GM18502 (cell line): ENCODE measurements around the gene VGLL3.

Source experiments
- ATAC-seq: cut with Tn5 transposase; IDR thresholded peaks from one replicate; pipeline ENCODE4 v1.9.1; 2021; ENCODE audit warnings: mild to moderate bottlenecking; ENCODE audit not compliant: unreplicated experiment, poor library complexity

VGLL3 gene

DNA sequence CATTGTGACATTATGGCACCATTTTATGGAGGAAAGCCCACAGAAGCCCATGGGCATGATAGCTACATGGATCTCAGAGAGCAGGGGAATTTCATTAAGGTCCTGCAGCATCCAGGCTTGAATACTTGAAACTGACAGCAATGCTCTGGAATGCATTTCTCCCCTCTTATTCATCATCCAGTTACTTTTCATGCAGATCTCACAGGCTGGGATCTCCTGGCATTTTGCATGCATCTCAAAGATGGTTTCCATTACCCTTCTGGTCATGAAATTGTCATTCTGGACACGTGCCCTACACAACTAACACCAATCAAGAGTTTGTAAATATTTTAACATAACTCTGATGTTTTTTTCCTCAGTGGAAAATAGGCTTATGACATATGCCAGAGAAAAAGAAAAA is 32.4 kb downstream of the VGLL3 start:
- no peak for ATAC-seq

DNA sequence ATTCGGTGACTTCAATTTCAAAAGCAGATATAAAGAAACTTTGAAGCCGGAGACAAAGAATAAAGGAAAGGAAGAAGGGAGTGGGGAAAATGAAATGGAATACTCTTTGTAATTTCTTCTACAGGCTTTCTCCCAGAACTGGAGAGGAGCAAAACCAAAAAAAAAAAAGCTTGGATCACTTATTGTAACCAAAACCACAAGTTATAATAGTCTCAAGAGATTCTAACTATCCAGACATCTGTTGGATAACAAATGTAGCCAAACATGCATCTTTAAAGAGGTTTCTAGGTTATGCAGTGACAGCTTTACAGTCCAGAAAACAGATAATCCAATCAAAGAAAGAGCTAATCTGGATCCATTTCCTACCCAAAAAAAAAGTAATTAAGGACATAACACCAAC is 36.2 kb downstream of the VGLL3 start:
- ATAC-seq: no peak

GRCh38 chr3:86954226-86954625 is 36.7 kb downstream of the VGLL3 start:
- ATAC-seq: no peak

DNA sequence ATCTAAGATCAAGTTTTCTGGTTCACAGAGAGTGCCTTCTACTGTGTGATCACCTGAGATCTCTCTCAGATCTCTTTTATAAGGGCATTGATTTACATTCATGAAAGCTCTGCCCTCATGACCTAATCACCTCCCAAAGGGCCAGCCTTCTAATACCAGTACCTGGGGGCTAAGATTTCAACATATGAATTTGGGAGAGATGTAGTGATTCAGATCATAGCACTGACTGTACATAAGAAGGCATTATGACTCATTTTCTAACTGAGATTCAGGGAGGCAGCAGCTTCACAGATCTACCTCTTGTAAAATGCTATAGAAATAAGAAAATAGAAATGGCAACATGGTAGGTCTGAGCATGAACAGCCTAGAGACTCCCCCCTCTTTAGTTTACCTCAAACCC is 39.6 kb downstream of the VGLL3 start:
- ATAC-seq: no peak

DNA sequence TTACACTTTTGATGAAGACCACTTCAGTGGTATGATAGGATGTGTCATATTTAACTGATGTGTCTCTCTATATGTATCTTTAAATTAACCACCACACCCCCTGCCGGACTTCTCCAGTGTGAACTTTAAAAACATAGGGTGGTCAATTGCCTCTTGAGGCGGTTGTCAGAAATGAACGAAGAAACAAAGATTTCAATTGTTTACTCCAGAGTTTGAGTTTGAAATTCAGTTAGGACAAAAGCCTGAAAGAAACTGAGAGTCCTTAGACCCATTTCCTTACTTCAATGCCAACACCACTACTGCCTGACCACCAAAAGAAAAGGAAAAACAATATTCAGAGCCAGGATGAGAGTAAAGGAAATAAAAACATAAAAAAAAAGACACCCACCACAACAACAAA is 40.2 kb downstream of the VGLL3 start:
- no peak for ATAC-seq

DNA sequence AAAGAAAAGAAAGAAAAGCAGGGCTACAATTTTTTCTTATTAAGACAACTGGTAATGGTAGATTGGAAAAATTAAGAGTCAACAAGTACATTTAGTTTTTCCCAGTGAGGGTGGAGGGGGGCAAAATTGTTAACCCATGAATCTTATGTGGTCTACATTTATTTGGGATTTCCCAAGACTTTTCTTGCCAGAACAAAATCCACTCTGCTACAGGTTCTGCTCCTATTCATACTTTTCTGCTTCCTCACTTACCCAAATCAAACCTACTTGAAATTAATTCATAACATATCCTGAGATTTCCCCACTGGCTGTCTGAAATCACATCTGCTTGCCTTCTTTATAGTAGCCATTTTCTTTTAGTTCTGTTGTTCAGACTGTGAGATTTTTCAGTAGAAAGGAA is 41.1 kb downstream of the VGLL3 start:
- no peak for ATAC-seq

DNA sequence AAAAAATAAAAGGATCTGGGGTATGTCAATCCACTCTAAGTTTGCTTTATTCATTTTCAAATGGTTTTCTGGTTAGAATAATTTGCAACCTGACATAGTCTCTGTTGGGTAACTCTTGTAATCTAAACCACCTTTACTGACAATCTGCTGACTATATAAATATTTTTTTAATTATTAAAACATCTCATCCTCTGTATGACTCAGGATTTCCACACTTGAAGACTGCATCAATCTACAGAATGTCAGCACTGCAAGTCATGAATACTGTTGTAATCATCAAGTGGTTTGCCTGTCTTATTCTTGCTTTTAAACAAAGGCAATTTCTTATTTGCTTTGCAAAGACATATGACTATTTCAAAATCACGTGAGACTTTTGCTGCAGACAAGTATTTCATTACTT is 42.1 kb downstream of the VGLL3 start:
- ATAC-seq: no peak

DNA sequence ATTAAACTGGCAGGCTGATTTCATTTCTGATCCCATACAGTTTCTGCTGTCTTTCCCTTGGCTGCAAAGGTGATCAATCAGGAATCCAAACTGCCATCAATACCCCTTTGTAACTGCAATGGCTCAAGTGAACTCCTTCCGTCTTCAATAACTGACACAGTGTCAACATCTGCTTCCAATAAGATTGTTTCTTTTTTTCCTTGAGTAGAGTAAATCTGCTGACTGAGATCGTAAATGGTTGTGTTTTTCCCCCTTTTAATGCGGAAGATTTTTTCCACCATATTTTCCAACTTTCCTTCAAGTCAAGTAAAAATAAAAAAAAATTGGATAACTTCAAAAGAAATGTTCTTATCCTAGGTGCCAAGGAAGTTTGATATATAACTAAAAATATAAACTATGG is 48.7 kb downstream of the VGLL3 start:
- ATAC-seq: no peak

- ATAC-seq: no peak
Observed at GRCh38 chr3:86938416-86939105, 52.4 kb downstream of the VGLL3 start.

- ATAC-seq: no peak
Observed at GRCh38 chr3:86937306-86937791, 53.6 kb downstream of the VGLL3 start.

DNA sequence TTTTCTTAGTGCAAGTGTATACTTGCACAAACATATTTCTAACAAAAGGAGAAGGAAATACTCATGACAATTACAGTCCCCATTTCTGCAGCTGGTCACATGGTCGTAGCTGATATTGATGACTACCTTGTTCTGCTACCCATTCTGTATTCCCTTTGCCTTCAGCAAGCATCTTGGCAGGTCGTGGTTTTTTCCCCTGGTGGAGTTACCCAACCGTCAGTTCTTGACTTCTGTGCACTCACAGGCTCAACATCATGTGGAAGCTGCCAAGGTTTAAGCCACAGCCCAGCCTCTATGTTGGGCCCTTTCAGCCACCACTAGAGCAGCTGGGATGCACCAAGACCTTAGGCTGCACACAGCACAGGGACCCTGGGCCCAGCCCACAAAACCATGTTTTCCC is 56.1 kb downstream of the VGLL3 start:
- no peak for ATAC-seq

- no peak for ATAC-seq
Observed at GRCh38 chr3:86930831-86931230, 60.1 kb downstream of the VGLL3 start.

DNA sequence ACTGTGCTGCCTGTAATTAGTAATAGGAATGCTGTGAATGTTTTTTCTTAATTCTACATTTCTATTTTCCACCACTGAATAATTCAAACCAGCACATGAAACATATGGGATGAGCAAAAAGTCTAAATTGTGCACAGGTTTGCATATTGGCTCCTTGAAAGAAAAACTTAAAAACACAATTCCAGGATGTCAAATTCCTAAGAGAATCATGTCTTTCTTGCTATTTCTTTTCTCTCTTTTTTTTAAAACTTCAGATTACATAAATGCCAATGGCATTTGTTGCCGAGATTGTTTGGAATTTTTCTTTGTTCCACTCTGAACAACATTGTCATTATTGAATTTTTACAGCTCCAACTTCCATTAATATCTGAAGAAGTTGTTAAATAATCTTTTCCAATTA is 60.8 kb downstream of the VGLL3 start:
- ATAC-seq: no peak

DNA sequence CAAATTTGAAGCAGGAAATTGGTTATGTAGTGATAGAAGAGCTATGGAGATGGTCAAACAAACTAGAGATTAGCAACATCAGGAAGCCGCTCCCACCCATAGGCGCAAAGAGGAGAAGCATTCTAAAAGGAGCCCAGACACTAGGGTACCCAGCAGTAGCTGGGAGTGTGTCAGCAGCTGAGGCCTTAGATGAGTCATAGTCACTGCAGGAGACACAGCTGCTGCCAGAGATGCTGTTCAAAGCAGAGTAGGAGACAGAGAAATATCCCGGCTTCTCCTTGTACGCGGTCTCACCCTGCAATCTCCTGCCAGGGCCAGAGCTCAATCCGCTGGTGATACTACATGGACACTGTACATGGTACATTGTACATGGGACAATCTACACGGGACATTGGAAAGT is 61.9 kb downstream of the VGLL3 start:
- no peak for ATAC-seq

DNA sequence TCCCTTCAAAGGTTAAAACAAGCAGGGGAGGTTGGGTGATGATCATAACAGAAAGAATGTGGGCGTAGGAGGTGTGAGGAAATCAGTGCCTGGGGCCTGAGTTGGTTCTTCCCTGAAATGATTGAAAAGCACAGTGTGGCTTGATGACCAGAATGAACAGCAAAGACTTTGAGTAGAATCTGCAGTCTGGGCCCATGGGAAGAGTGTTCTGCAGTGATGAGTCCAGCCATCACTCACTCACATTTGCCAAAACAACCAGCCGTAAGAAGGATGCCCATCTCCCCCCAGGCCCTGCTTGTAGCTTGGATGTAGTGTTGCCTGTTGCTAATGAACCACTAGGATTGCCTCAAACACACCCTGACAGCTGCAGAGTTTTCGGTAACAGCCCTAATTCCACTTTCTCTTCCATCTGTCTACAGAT is 67.9 kb downstream of the VGLL3 start:
- ATAC-seq: no peak

DNA sequence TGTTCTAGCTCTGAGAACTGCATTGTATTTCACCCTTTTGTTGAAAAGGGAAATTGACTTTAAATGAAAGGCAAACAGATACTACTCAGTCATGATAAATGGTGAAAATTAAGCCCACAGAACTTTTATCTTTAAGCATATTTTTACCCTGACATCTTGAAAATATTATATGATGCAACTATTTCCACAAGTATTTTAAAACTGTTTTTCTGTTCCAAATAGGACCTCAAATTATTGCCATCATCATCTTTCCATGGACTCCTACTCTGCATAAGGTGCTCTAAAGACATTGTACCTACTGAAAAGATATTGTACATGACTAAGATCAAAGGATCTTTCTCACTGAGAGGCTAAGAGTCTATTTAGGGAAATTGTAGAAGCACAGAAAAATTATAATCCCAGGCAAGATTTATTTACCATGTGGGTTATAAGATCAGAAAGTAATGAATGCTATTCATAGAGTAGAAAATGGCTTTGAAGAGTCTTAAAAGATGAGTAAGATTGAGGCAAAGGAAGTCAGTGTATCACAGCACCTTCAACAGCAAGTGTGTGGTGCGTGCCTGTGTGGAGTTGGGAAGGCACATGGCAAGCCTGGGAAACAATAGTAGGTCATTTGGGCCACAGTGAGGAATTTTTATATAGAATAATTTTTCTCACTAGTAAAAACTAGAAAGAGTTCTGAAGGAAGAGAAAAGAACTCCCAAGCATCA is 68.8 kb downstream of the VGLL3 start:
- no peak for ATAC-seq

GRCh38 chr3:86914670-86915069 is 76.3 kb downstream of the VGLL3 start:
- ATAC-seq: no peak

DNA sequence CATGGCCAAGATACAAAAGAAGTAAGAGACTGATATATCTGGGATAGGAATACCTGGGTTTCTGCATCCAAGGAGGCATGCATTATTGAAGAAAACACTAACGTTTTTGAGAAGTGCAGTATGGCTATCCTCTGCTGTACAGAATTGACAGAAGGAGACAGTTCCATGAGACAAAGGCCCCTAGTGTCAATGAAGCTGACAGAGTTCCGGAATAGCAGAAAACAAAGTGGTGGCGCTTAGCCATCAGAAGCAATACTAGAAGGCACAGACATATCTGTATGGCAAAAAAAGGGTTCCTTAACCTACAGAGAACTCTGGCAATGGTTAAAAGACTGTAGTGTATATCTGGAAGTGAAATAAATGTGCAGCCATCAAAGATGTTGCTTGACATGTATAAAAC is 77.8 kb downstream of the VGLL3 start:
- no peak for ATAC-seq

- ATAC-seq: no peak
Observed at GRCh38 chr3:86895202-86895601, 95.7 kb downstream of the VGLL3 start.

DNA sequence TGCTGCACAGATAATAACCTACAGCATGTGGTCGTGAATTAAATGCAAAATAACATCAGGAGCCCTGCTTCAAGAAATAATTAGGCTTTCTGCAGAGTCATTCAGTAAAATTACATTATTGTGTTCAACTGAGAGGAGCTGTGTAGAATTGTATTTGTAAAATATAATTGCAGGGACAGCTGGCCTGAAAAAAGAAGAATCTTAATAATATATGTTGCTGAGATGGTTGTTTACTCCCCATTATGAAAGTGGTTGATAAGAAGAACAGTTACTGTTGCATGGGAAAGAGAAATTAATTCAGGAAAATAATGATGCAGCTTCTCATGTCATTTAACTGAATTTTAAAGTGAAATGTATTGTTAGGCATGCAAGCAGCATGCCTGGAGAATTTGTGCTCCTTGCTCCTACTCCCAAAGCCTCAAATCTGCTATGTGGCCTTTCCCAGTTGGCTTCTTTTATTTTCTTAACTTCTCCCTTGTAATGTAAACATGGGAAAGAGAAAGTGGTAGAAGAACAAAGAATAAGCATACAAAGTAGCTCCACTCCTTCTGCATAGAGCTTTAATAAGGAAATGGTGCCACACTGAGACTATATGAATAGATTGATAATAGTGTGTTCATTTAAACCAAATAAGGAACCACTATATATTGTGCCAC is 100.1 kb downstream of the VGLL3 start:
- ATAC-seq: no peak
